Uterus (tissue), 4 donors: Measurements from ENCODE around the gene LYST. TPM values are rescaled to one million over a fixed set of nuclear protein-coding genes. Genes with fewer than 3 reads are reported as not detected.

Experiments
- DNase-seq, 2 donors: peaks; one replicate each; pipeline ENCODE4 v3.0.0-alpha.2; 2019 to 2020
- H3K27ac ChIP-seq, 2 donors: fragments of 200-600 bp; sonication (generic); 1 replicate in 1 of 2; 2 replicates in 1 of 2; pipeline ENCODE4 v1.5.1; 2016 to 2018
- H3K27me3 ChIP-seq, 2 donors: fragments of 200-600 bp; sonication (generic); one replicate each; pipeline ENCODE4 v1.5.1; 2018 to 2019; ENCODE audit warnings: control low read depth in 1 of 2
- H3K36me3 ChIP-seq, 2 donors: fragments of 200-600 bp; sonication (generic); one replicate each; pipeline ENCODE4 v1.5.1; 2019; ENCODE audit warnings: control low read depth in 1 of 2
- H3K4me1 ChIP-seq, 2 donors: fragments of 200-600 bp; sonication (generic); one replicate each; pipeline ENCODE4 v1.5.1; 2018 to 2019; ENCODE audit warnings: control low read depth in 1 of 2
- H3K4me3 ChIP-seq, 2 donors: fragments of 200-600 bp; sonication (generic); 1 replicate in 1 of 2; 2 replicates in 1 of 2; pipeline ENCODE4 v1.5.1; 2018 to 2019; ENCODE audit warnings: mild to moderate bottlenecking in 1 of 2
- H3K9me3 ChIP-seq, 2 donors: fragments of 200-600 bp; sonication (generic); one replicate each; pipeline ENCODE4 v1.5.1; 2019; ENCODE audit warnings: control low read depth in 1 of 2
- POLR2A ChIP-seq, 2 donors: fragments of 450-650 bp; IDR thresholded peaks; one replicate each; pipeline ENCODE4 v1.6.1; 2016; ENCODE audit warnings: antibody characterized with exemption in 2 of 2, mild to moderate bottlenecking in 1 of 2, moderate library complexity in 1 of 2
- intact Hi-C: fragments of 100-400 bp; cut with DNase I; formaldehyde crosslinking; loops from one replicate; pipeline ENCODE4 v1.15.1; 2023; ENCODE audit warnings: low total_unique reads
- total RNA-seq, 4 donors: library from RNA; depleted of rRNA in 3 of 4; stranded (reverse); fragments of >200 nt in 3 of 4; gene quantifications; one replicate each; pipeline versions ENCODE4 v1.1.0 to v1.2.4, GENCODE V29; 2014 to 2023
- TF ChIP-seq, protein P1 (sequence below), 4 experiments: fragments of 200-600 bp in 2 of 4; fragments of 450-650 bp in 2 of 4; sonication (generic) in 2 of 4; IDR thresholded peaks; one replicate each; pipeline ENCODE4 v1.5.1; 2016 to 2019; ENCODE audit warnings: antibody characterized with exemption in 4 of 4, mild to moderate bottlenecking in 2 of 4, moderate library complexity in 1 of 4
- donor health status: DM: yes; HTN: yes; CAD: no.

The LYST gene
- total RNA-seq, 4 donors from 2014 or later = 25.6 to 68.2 (median 32.9) TPM

- no peak for DNase-seq
- intact Hi-C loops = no loop called here
- no peaks in the 10 kb centered on the region for H3K36me3 ChIP-seq
- no peaks in the 10 kb centered on the region for H3K9me3 ChIP-seq
- no peak overlapping the region for H3K4me3 ChIP-seq
- no peak overlapping the region for H3K27ac ChIP-seq
- H3K27me3 ChIP-seq = no peaks in the 10 kb centered on the region
- TF ChIP-seq POLR2A (IDR thresholded peaks at IDR 0.05) = no peak
- TF ChIP-seq, protein P1, sequence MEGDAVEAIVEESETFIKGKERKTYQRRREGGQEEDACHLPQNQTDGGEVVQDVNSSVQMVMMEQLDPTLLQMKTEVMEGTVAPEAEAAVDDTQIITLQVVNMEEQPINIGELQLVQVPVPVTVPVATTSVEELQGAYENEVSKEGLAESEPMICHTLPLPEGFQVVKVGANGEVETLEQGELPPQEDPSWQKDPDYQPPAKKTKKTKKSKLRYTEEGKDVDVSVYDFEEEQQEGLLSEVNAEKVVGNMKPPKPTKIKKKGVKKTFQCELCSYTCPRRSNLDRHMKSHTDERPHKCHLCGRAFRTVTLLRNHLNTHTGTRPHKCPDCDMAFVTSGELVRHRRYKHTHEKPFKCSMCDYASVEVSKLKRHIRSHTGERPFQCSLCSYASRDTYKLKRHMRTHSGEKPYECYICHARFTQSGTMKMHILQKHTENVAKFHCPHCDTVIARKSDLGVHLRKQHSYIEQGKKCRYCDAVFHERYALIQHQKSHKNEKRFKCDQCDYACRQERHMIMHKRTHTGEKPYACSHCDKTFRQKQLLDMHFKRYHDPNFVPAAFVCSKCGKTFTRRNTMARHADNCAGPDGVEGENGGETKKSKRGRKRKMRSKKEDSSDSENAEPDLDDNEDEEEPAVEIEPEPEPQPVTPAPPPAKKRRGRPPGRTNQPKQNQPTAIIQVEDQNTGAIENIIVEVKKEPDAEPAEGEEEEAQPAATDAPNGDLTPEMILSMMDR (IDR thresholded peaks at IDR 0.05) = no peak
- peaks cover 0 to 5% of the 10 kb centered on the region in 2 donors for H3K4me1 ChIP-seq
Observed at GRCh38 chr1:235860829-235861228, 5.9 kb downstream of the LYST start.

DNA sequence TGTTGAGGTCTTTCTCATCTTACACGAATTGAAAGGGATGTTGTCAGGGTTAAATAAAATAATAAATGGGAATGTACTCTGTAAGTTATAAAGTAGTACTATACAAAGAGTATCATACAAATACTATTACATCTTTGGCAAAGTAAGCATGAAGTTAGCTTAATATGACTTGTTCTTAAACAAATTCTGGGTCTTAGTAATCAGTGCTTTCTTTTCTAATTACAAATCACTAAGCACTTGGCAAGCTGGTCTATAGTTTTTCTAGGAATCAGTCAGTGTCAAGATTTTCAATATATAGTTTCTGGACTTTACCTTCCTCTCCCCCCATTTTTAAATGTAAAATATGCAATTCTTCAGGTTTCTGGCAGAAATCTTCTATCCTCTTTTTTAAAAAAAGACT lies 6.9 kb downstream of the LYST start:
- Histone ChIP-seq H3K4me3 (no peak overlapping the region), H3K27ac (no peak overlapping the region), H3K27me3 (no peaks in the 10 kb centered on the region), H3K9me3 (no peaks in the 10 kb centered on the region), H3K36me3 (no peaks in the 10 kb centered on the region), H3K4me1 (peaks cover 0 to 2% of the 10 kb centered on the region in 2 donors)
- TF ChIP-seq, protein P1 (IDR thresholded peaks at IDR 0.05) = no peak
- no peak for TF ChIP-seq POLR2A (IDR thresholded peaks at IDR 0.05)
- intact Hi-C loops = no loop called here
- DNase-seq = no peak

GRCh38 chr1:235858766-235859165 lies 7.9 kb downstream of the LYST start:
- no peak overlapping the region for H3K27ac ChIP-seq
- H3K36me3 ChIP-seq = no peaks in the 10 kb centered on the region
- H3K9me3 ChIP-seq = no peaks in the 10 kb centered on the region
- no peaks in the 10 kb centered on the region for H3K27me3 ChIP-seq
- no peak overlapping the region for H3K4me3 ChIP-seq
- H3K4me1 ChIP-seq = no peaks in the 10 kb centered on the region
- TF ChIP-seq, protein P1 (IDR thresholded peaks at IDR 0.05) = no peak
- no peak for TF ChIP-seq POLR2A (IDR thresholded peaks at IDR 0.05)
- DNase-seq = no peak
- intact Hi-C loops = no loop called here

- Histone ChIP-seq H3K27me3 (no peaks in the 10 kb centered on the region), H3K27ac (no peak overlapping the region), H3K9me3 (no peaks in the 10 kb centered on the region), H3K4me3 (no peak overlapping the region), H3K36me3 (no peaks in the 10 kb centered on the region), H3K4me1 (no peaks in the 10 kb centered on the region)
- no peak for DNase-seq
- no peak for TF ChIP-seq POLR2A (IDR thresholded peaks at IDR 0.05)
- TF ChIP-seq, protein P1 (IDR thresholded peaks at IDR 0.05) = no peak
- intact Hi-C loops = no loop called here
Observed at GRCh38 chr1:235857756-235858155, 8.9 kb downstream of the LYST start.

- Histone ChIP-seq H3K4me1 (peaks cover 0 to 4% of the 10 kb centered on the region in 2 donors), H3K4me3 (no peak overlapping the region), H3K27me3 (no peaks in the 10 kb centered on the region), H3K9me3 (no peaks in the 10 kb centered on the region), H3K36me3 (no peaks in the 10 kb centered on the region), H3K27ac (no peak overlapping the region)
- no peak for TF ChIP-seq POLR2A (IDR thresholded peaks at IDR 0.05)
- TF ChIP-seq, protein P1 (IDR thresholded peaks at IDR 0.05) = no peak
- no peak for DNase-seq
- intact Hi-C loops = no loop called here
Observed at GRCh38 chr1:235855811-235856429, 10.8 kb downstream of the LYST start.
